GM21447 (cell line): Measurements from ENCODE around the gene HYDIN.

ENCODE experiments used
- ATAC-seq: cut with Tn5 transposase; IDR thresholded peaks from one replicate; pipeline ENCODE4 v1.9.1; 2021; ENCODE audit not compliant: unreplicated experiment

HYDIN gene

GRCh38 chr16:70769131-70769530 is 461.4 kb downstream of the HYDIN start:
- no peak for ATAC-seq

DNA sequence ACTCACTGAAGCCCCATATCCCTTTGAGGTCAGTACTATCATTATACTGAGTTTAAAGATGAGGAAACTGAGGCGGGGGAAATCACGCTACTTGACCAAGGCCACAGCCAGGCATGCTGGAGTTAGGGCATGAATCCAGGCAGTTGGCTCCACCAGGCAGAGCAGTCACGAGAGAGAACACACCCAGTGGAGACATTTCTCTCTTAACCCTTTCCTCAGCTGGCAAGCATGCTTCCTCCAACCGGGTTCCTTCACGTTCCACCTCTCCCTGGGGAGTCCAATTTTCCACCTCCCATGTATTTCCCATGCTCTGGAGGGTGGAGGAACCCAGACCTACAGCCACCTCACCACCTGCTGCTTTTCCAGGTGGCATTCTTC is 462.3 kb downstream of the HYDIN start:
- ATAC-seq: no peak

GRCh38 chr16:70767377-70768202 is 462.9 kb downstream of the HYDIN start:
- no peak for ATAC-seq

- ATAC-seq: no peak
Measured at GRCh38 chr16:70766658-70767057, 463.9 kb downstream of the HYDIN start.

DNA sequence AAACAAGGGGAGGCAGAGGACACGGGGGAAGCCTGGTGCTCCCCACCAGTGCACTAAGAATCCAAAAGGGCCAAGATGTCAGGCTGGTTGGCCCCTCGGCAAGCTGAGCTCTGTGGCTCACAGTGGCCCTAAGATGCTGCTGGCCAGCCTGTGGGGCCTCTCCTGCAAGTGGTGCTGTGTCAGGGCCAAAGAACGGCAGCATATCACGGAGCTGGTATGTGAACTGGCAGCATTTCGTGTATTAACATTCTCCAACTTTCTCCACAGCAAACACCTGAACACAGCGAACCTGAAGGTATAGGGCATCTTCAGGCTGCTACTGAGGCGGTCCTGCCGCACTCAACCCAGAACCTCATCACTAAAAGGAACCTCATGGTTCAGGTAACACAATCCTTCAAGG is 464.3 kb downstream of the HYDIN start:
- no peak for ATAC-seq

DNA sequence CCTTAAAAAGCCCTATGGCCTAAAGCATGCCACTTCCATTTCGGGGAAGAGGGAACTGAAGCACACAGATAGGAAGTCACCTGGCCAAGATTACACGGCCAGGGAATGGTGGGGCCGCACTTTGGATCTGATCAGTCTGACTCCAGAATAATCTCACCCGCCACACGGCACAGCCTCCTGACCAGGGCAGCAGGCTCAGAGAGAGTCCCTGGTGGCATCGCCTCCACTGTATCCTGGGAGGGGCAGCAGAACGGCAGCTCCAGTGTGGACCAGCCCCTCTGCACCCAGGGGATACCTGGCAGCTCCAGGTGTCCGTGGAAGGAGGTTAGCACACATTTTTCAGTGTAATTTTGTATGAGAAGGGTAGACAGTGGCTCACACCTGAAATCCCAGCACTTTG is 465.0 kb downstream of the HYDIN start:
- no peak for ATAC-seq

DNA sequence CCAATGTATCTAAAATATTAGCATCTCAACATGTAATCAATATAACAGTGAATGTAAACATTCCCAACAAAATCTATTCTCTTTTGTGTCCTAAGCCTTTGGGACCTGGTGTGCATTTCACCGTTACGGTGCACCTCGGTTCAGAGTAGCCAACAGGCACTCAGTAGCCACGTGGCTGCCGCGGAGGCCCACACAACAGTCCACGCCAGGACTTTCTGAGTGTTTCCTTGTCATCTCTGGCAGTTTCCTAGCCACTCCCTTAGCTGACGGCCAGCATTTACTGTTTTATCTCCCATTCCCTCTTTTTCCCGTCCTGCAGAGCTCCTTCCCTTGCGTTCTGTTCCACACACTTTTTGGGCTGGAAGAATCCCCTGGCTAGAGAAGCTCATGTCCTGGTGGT is 465.9 kb downstream of the HYDIN start:
- ATAC-seq: no peak

DNA sequence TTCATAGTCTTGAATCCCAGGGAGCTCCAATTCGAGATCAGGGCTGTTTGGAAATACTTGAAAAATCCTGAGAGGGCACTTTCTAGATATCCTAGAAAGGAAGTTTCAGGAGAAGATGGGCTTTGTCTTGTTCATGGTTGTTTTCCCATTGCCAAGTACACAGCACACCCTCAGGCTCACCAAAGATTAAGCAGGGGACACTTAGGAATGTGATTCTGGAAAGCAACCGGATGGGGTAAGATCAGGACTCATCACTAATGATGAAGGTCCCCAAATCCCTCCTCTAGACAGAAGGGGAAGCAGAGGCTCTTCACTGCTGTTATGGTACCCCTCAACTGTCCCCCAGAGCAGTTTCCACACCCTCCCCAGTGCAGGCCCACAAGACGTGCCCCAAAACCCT is 470.3 kb downstream of the HYDIN start:
- no peak for ATAC-seq

- ATAC-seq: no peak
Measured at GRCh38 chr16:70759666-70760065, 470.9 kb downstream of the HYDIN start.

DNA sequence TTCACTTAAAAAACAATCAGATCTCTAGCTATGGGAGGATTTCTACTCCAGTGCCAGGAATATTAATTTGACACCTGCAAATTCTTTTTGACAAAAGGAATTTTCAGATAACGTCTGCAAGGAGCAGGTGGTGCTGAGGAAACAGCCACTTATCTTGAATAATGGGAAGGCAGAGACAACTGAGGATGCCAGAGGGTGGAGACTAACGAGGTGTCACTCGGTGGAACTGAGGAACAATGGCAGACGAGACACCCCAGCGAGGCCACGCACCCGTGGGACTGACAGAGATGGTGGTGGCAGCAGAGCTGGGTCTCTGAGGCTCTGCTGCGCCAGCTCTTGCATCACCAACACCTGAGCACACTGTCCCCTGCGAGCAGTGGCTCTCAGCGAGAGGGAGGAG is 471.7 kb downstream of the HYDIN start:
- no peak for ATAC-seq
